Left lung (tissue), 10 donors: ENCODE results near the gene PTPRT. TPM values are rescaled to one million over a fixed set of nuclear protein-coding genes. Genes with fewer than 3 reads are reported as not detected.
A peak's percentile ranks its signal among the peaks of the same experiment; 100 is the strongest.

Experiments used
- ATAC-seq: fragments of 200-7000 bp; cut with Tn5 transposase; one replicate; pipeline ENCODE4 v1.9.1; 2020; ENCODE audit warnings: moderate library complexity
- DNase-seq, 4 donors: peaks; one replicate each; pipeline ENCODE4 v3.0.0-alpha.2; 2013 to 2020
- H3K27ac ChIP-seq, 2 donors: fragments of 200-600 bp; sonication (generic) in 1 of 2; one replicate each; pipeline versions ENCODE4 v1.5.0 to v1.8.0; 2020 to 2021
- H3K27me3 ChIP-seq, 2 donors: fragments of 200-600 bp; sonication (generic) in 1 of 2; one replicate each; pipeline versions ENCODE4 v1.5.0 to v1.8.0; 2020 to 2021
- H3K36me3 ChIP-seq, 2 donors: fragments of 200-600 bp; sonication (generic) in 1 of 2; one replicate each; pipeline versions ENCODE4 v1.5.0 to v1.8.0; 2020 to 2021
- H3K4me1 ChIP-seq, 2 donors: fragments of 200-600 bp; one replicate each; pipeline ENCODE4 v1.8.0; 2021
- H3K4me3 ChIP-seq, 2 donors: fragments of 200-600 bp; sonication (generic) in 1 of 2; one replicate each; pipeline versions ENCODE4 v1.5.0 to v1.8.0; 2020 to 2021; ENCODE audit warnings: mild to moderate bottlenecking in 1 of 2
- H3K9me3 ChIP-seq, 2 donors: fragments of 200-600 bp; sonication (generic) in 1 of 2; one replicate each; pipeline versions ENCODE4 v1.5.0 to v1.8.0; 2020 to 2021
- CTCF ChIP-seq, 2 donors: fragments of 200-600 bp; sonication (generic) in 1 of 2; IDR thresholded peaks; one replicate each; pipeline versions ENCODE4 v1.5.0 to v1.8.0; 2021; ENCODE audit warnings: antibody characterized with exemption in 2 of 2
- intact Hi-C, 2 donors: fragments of 100-400 bp; cut with DNase I; formaldehyde crosslinking; loops; one replicate each; pipeline versions ENCODE4 v1.11.2 to v1.14.2; 2022
- polyA plus RNA-seq, 6 donors: library from polyadenylated mRNA; unstranded; fragments of 120-200 nt; gene quantifications; one replicate each; pipeline ENCODE4 v1.2.1, GENCODE V29; 2013; ENCODE audit not compliant: insufficient read length in 6 of 6
- total RNA-seq, 2 donors: library from RNA; stranded (reverse); fragmentation: NEBNext Ultra II Directional; extraction: Animal tissue kit (Norgen Biotek cat#: 25700); gene quantifications; one replicate each; pipeline ENCODE4 v1.2.1, GENCODE V29; 2021
- donor health status: DM: no; HTN: yes; CAD: no.
- donor health status: DM: no; HTN: no; CAD: no.

Gene PTPRT
- total and polyA plus RNA-seq, 8 donors = 0.15 to 2.9 (median 1.4) TPM

DNA sequence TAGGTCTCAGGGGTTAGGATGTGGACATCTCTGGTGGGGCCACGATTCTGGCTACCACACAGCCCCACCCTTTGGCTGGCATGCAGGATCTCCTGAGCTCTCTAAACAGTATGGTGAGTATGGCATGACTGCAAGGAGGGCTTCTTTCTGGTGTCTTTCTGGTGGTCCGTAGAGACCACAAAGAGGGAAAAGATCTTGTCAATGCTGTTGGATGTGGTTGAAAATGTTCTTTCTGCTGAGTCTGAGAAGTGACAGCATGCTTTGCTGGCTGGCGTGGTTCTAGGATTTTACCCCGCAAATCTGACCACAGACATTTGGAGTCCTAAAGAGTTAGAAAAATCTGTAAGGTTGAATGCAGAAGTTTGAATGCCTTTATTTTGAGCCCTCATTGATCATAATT, 1096.7 kb downstream of the PTPRT start:
- Histone ChIP-seq H3K36me3 (no peaks in the 10 kb centered on the region), H3K4me1 (no peaks in the 10 kb centered on the region), H3K27me3 (peaks cover 0 to 13% of the 10 kb centered on the region in 2 donors), H3K27ac (no peak overlapping the region), H3K9me3 (no peaks in the 10 kb centered on the region), H3K4me3 (no peak overlapping the region)
- TF ChIP-seq CTCF (IDR thresholded peaks at IDR 0.05) = no peak
- no peak for ATAC-seq
- no peak for DNase-seq
- intact Hi-C loops = no loop called here

GRCh38 chr20:42085366-42085765, 1104.3 kb downstream of the PTPRT start:
- Histone ChIP-seq H3K4me3 (no peak overlapping the region), H3K27ac (no peak overlapping the region), H3K36me3 (no peaks in the 10 kb centered on the region), H3K9me3 (no peaks in the 10 kb centered on the region), H3K4me1 (no peaks in the 10 kb centered on the region), H3K27me3 (no peaks in the 10 kb centered on the region)
- no peak for TF ChIP-seq CTCF (IDR thresholded peaks at IDR 0.05)
- DNase-seq (no peak), ATAC-seq (no peak)
- intact Hi-C loops = no loop called here

DNA sequence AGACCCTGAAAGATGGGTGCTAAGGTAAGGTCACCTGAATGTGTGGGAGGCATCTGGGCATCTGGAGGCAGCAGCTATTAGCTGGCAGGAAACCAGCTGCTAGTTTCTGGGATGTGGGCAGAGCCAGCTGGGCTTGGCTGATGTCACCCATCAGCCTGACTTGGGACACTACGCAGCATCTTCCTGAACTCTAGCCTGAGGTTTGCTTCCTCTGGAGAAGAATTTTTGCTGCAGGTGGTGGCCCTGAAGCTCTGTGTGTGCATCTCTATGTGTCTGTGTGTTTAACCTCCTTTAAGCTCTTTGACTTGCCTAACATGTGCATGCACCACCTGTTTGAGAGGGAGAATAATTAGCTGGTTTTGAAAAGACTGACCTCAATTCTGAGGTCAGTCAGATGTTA, 1106.4 kb downstream of the PTPRT start:
- no peak overlapping the region for H3K4me3 ChIP-seq
- ATAC-seq = no peak
- no peaks in the 10 kb centered on the region for H3K4me1 ChIP-seq

GRCh38 chr20:42082611-42083010, 1107.1 kb downstream of the PTPRT start:
- TF ChIP-seq CTCF (IDR thresholded peaks at IDR 0.05) = no peak
- Histone ChIP-seq H3K36me3 (no peaks in the 10 kb centered on the region), H3K9me3 (no peaks in the 10 kb centered on the region), H3K4me1 (no peaks in the 10 kb centered on the region), H3K27ac (no peak overlapping the region), H3K4me3 (no peak overlapping the region), H3K27me3 (no peaks in the 10 kb centered on the region)
- intact Hi-C loops = no loop called here
- DNase-seq (peak in 2 of 4 donors; percentile 71 to 83), ATAC-seq (no peak)

More for the DNA sequence above, 1106.4 kb downstream of the PTPRT start:
- intact Hi-C loops = no loop called here
- H3K36me3 ChIP-seq = no peaks in the 10 kb centered on the region
- no peak overlapping the region for H3K27ac ChIP-seq
- no peak for DNase-seq
- H3K9me3 ChIP-seq = no peaks in the 10 kb centered on the region
- no peaks in the 10 kb centered on the region for H3K27me3 ChIP-seq
- TF ChIP-seq CTCF (IDR thresholded peaks at IDR 0.05) = no peak

- intact Hi-C loops = no loop called here
- Histone ChIP-seq H3K27me3 (no peaks in the 10 kb centered on the region), H3K4me3 (no peak overlapping the region), H3K27ac (no peak overlapping the region), H3K4me1 (no peaks in the 10 kb centered on the region), H3K9me3 (no peaks in the 10 kb centered on the region), H3K36me3 (no peaks in the 10 kb centered on the region)
- ATAC-seq = no peak
- no peak for DNase-seq
- no peak for TF ChIP-seq CTCF (IDR thresholded peaks at IDR 0.05)
Observed at GRCh38 chr20:42080956-42081355, 1108.8 kb downstream of the PTPRT start.
